Measurements from ENCODE around the gene TARBP2.

DNA sequence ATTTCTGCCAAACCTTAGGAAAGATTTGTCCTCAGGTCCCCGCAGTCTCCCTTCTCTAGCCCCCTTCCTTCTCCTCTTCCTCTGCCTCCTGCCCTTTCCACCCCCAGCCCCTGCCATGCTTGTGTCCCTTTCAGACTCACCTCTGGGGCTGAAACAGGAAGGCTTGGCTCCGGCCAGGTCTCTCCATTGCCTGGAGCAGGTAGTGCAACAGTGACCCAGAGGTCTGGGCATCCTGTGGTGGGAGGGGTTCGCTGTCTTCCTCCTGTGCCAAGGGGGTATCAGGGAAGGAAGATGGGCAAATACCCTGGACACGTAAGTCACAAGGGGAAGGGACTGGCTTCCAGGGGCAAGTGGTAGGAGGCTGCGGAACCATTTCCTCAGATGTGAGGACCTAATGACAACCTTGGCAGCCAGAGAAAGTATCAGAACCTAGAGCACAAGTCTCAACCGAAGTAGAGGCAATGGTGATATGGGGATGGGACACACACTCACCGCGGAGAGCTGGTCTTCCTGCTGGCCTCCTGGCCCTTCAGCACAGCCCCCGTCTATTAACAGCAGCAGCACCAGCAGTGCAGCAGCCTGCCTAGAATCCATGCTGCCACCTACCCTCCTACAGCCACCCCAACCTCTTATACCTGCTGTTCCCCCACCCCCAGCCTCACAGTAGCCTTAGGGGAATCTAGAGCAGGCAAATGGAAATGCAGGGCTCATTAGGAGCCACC is 6.0 kb downstream of the TARBP2 start, which contains the start of gene NPFF:
- TF ChIP-seq EP300 (IDR thresholded peaks at IDR 0.05): no peak
- TF ChIP-seq POLR2A (IDR thresholded peaks at IDR 0.05; ENCODE audit: low read length): no peak
- TF ChIP-seq, protein P1, sequence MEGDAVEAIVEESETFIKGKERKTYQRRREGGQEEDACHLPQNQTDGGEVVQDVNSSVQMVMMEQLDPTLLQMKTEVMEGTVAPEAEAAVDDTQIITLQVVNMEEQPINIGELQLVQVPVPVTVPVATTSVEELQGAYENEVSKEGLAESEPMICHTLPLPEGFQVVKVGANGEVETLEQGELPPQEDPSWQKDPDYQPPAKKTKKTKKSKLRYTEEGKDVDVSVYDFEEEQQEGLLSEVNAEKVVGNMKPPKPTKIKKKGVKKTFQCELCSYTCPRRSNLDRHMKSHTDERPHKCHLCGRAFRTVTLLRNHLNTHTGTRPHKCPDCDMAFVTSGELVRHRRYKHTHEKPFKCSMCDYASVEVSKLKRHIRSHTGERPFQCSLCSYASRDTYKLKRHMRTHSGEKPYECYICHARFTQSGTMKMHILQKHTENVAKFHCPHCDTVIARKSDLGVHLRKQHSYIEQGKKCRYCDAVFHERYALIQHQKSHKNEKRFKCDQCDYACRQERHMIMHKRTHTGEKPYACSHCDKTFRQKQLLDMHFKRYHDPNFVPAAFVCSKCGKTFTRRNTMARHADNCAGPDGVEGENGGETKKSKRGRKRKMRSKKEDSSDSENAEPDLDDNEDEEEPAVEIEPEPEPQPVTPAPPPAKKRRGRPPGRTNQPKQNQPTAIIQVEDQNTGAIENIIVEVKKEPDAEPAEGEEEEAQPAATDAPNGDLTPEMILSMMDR (IDR thresholded peaks at IDR 0.05): no peak
- TF ChIP-seq CHD4 (IDR thresholded peaks at IDR 0.05; ENCODE audit: borderline replicate concordance): no peak
- TF ChIP-seq, protein P2, sequence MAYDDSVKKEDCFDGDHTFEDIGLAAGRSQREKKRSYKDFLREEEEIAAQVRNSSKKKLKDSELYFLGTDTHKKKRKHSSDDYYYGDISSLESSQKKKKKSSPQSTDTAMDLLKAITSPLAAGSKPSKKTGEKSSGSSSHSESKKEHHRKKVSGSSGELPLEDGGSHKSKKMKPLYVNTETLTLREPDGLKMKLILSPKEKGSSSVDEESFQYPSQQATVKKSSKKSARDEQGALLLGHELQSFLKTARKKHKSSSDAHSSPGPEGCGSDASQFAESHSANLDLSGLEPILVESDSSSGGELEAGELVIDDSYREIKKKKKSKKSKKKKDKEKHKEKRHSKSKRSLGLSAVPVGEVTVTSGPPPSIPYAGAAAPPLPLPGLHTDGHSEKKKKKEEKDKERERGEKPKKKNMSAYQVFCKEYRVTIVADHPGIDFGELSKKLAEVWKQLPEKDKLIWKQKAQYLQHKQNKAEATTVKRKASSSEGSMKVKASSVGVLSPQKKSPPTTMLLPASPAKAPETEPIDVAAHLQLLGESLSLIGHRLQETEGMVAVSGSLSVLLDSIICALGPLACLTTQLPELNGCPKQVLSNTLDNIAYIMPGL (CRISPR knock-in tag; IDR thresholded peaks at IDR 0.05; ENCODE audit: borderline replicate concordance): no peak
- TF ChIP-seq HEYL (CRISPR knock-in tag; IDR thresholded peaks at IDR 0.05): no peak
- TF ChIP-seq NPAS2 (CRISPR knock-in tag; IDR thresholded peaks at IDR 0.05; ENCODE audit: borderline replicate concordance): no peak

Measured in A549 (cell line).